ENCODE data around the gene ANXA4. TPM values are rescaled to one million over a fixed set of nuclear protein-coding genes. Genes with fewer than 3 reads are reported as not detected.

ANXA4 gene
- total RNA-seq, 1 donor from 2014 or later = 73.6 TPM

GRCh38 chr2:69807821-69808540, 66.0 kb downstream of the ANXA4 start:
- Histone ChIP-seq H3K4me3 (ENCODE audit: low read depth, low read length) (no peak overlapping the region), H3K27me3 (ENCODE audit: control insufficient read depth, insufficient read depth, low read length) (no peaks in the 10 kb centered on the region), H3K36me3 (ENCODE audit: control insufficient read depth, insufficient read depth, low read length) (peaks cover 7% of the 10 kb centered on the region)
- no peak for DNase-seq (ENCODE audit: low read depth)
- TF ChIP-seq CTCF (IDR thresholded peaks at IDR 0.05; ENCODE audit: insufficient read depth, low read length, poor library complexity, severe bottlenecking) = no peak

GRCh38 chr2:69810550-69810949, 68.6 kb downstream of the ANXA4 start:
- Histone ChIP-seq H3K27me3 (ENCODE audit: control insufficient read depth, insufficient read depth, low read length) (no peaks in the 10 kb centered on the region), H3K4me3 (ENCODE audit: low read depth, low read length) (no peak overlapping the region), H3K36me3 (ENCODE audit: control insufficient read depth, insufficient read depth, low read length) (peaks cover 7% of the 10 kb centered on the region)
- no peak for TF ChIP-seq CTCF (IDR thresholded peaks at IDR 0.05; ENCODE audit: insufficient read depth, low read length, poor library complexity, severe bottlenecking)
- DNase-seq (ENCODE audit: low read depth) = no peak

DNA sequence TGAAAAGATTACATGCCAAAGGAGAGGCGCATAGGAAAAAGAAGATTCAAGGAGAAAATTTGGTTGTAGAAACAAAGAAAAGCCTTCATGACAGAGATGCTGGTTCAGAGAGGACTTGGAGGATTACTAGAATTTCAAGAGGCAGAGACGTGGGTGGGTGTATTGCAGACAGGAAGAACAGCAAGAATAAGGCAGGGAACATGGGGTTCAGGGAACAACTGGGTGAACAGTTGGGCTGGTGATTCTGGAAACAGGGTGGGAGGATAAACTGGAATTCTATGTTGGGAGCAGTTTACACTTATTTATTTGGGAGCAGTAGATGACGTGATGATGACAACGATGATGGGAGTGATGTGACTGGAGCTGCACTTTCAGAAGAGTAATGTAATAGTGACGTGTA, 69.1 kb downstream of the ANXA4 start:
- peaks cover 7% of the 10 kb centered on the region for H3K36me3 ChIP-seq (ENCODE audit: control insufficient read depth, insufficient read depth, low read length)
- no peak overlapping the region for H3K4me3 ChIP-seq (ENCODE audit: low read depth, low read length)
- DNase-seq (ENCODE audit: low read depth) = no peak
- no peaks in the 10 kb centered on the region for H3K27me3 ChIP-seq (ENCODE audit: control insufficient read depth, insufficient read depth, low read length)
- no peak for TF ChIP-seq CTCF (IDR thresholded peaks at IDR 0.05; ENCODE audit: insufficient read depth, low read length, poor library complexity, severe bottlenecking)

- Histone ChIP-seq H3K4me3 (ENCODE audit: low read depth, low read length) (no peak overlapping the region), H3K36me3 (ENCODE audit: control insufficient read depth, insufficient read depth, low read length) (peaks cover 7% of the 10 kb centered on the region), H3K27me3 (ENCODE audit: control insufficient read depth, insufficient read depth, low read length) (no peaks in the 10 kb centered on the region)
- DNase-seq (ENCODE audit: low read depth) = no peak
- no peak for TF ChIP-seq CTCF (IDR thresholded peaks at IDR 0.05; ENCODE audit: insufficient read depth, low read length, poor library complexity, severe bottlenecking)
These were observed 69.7 kb downstream of the ANXA4 start for GRCh38 chr2:69811591-69811990.

GRCh38 chr2:69815717-69816116, 73.8 kb downstream of the ANXA4 start:
- DNase-seq (ENCODE audit: low read depth) = no peak
- peaks cover 4% of the 10 kb centered on the region for H3K36me3 ChIP-seq (ENCODE audit: control insufficient read depth, insufficient read depth, low read length)
- H3K27me3 ChIP-seq (ENCODE audit: control insufficient read depth, insufficient read depth, low read length) = no peaks in the 10 kb centered on the region
- H3K4me3 ChIP-seq (ENCODE audit: low read depth, low read length) = no peak overlapping the region
- no peak for TF ChIP-seq CTCF (IDR thresholded peaks at IDR 0.05; ENCODE audit: insufficient read depth, low read length, poor library complexity, severe bottlenecking)

Data from kidney epithelial cell (primary cell).